DND-41 (cell line): ENCODE data around the gene EIF5B.

Experiments
- EZH2 ChIP-seq: IDR thresholded peaks from 3 replicates; pipeline ENCODE4 v1.6.1; 2012; ENCODE audit warnings: borderline replicate concordance, low read depth, mild to moderate bottlenecking, moderate library complexity, low read length, inconsistent platforms; ENCODE audit not compliant: severe bottlenecking
- TF ChIP-seq, protein P1 (sequence below): IDR thresholded peaks from 2 replicates; pipeline ENCODE4 v1.5.1; 2012; ENCODE audit warnings: borderline replicate concordance, low read length, moderate library complexity, mild to moderate bottlenecking; ENCODE audit not compliant: poor library complexity, severe bottlenecking; ENCODE audit errors: extremely low read depth

DNA sequence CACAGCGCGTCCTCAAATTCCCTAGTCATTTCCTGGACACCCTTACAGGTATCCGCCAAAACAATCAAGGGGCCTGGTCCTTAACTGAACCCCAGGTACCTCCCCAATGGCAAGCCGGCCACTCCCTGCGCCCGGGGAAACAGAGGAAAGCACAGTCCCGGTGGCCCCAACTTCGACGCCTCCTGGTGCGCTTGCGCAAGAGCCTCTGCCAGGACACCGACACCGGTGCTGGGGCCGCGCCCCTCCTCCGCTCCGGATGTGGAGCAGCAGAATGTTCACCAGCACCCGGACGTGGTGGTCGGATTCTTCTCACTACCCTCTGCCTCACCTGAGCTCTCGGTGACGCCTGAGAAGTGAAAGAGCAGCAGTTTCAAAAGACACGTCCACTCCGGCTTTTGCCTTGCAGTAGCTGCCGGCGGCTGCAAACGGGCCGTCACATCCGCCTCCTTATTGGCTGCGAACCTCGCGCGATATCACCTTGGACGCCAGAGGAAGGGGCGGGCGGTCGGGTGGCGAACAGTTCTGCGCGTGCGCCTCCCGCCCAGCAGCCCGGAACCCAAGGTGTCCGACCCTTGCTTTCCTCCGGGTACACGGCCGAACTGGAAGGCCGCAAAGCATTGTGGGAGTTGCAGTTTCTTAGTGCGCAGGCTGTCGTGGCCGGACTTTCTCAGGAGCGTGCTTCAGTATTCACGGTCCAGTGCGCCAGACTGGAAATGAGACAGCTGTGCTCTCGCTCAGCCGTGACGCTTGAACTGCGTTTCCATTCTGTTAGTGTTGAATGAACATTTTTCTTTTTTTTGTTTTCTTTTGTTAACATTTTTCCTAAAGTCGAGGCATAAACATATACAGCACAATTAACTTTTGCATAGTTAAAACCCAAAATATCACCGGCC, 1.0 kb upstream of the EIF5B start, which contains the start of gene TXNDC9:
- TF ChIP-seq, protein P1, sequence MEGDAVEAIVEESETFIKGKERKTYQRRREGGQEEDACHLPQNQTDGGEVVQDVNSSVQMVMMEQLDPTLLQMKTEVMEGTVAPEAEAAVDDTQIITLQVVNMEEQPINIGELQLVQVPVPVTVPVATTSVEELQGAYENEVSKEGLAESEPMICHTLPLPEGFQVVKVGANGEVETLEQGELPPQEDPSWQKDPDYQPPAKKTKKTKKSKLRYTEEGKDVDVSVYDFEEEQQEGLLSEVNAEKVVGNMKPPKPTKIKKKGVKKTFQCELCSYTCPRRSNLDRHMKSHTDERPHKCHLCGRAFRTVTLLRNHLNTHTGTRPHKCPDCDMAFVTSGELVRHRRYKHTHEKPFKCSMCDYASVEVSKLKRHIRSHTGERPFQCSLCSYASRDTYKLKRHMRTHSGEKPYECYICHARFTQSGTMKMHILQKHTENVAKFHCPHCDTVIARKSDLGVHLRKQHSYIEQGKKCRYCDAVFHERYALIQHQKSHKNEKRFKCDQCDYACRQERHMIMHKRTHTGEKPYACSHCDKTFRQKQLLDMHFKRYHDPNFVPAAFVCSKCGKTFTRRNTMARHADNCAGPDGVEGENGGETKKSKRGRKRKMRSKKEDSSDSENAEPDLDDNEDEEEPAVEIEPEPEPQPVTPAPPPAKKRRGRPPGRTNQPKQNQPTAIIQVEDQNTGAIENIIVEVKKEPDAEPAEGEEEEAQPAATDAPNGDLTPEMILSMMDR, result no peak
- TF ChIP-seq EZH2, result no peak
